ENCODE data around the gene INPP5J.
A peak's percentile ranks its signal among the peaks of the same experiment; 100 is the strongest.
"Not testable (repeated sequence)": the region's sequence is repeated elsewhere in the genome, so short reads cannot be mapped to it uniquely, and the experiment has no call there.

The INPP5J gene

DNA sequence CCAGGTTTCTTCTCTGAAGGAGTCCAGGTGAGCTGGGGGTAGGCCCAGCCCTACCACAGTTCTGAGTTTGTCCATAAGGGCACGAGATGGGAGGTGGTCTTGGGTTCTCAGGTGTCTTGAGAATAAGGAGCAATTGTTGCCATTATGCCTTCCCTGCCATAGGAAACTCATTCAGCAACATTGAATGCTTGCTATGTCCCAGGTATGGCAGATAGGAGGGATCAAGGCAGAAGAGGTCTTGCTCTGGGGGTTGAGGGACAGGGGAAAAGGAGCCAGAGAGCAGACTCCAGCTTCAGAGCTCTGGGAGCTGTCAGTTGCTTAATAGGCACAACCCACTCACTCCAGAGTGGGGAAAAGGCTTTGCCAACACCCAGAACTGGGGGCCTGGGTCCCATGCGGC lies 19.7 kb upstream of the INPP5J start:
- Histone ChIP-seq H3K27me3 (ENCODE audit: control insufficient read depth in 1 of 2, insufficient read depth in 2 of 2, low read length in 2 of 2) (no peaks in the 10 kb centered on the region), H3K9me3 (ENCODE audit: control insufficient read depth in 1 of 2, low read length in 2 of 2) (no peaks in the 10 kb centered on the region), H3K36me3 (ENCODE audit: control insufficient read depth in 1 of 2, insufficient read depth in 2 of 2, low read length in 2 of 2) (peaks cover 11 to 48% of the 10 kb centered on the region in 2 donors), H3K9ac (ENCODE audit: low read depth in 1 of 2, low read length in 2 of 2) (peak overlapping the region in 1 of 2 donors; percentile 13), H3K4me1 (ENCODE audit: control insufficient read depth in 1 of 2, insufficient read depth in 2 of 2, low read length in 2 of 2) (peaks cover 18 to 25% of the 10 kb centered on the region in 2 donors), H3K27ac (ENCODE audit: low read depth, low read length) (peak overlapping the region; percentile 17), H3K4me3 (ENCODE audit: low read depth in 1 of 2, low read length in 2 of 2) (no peak overlapping the region)

DNA sequence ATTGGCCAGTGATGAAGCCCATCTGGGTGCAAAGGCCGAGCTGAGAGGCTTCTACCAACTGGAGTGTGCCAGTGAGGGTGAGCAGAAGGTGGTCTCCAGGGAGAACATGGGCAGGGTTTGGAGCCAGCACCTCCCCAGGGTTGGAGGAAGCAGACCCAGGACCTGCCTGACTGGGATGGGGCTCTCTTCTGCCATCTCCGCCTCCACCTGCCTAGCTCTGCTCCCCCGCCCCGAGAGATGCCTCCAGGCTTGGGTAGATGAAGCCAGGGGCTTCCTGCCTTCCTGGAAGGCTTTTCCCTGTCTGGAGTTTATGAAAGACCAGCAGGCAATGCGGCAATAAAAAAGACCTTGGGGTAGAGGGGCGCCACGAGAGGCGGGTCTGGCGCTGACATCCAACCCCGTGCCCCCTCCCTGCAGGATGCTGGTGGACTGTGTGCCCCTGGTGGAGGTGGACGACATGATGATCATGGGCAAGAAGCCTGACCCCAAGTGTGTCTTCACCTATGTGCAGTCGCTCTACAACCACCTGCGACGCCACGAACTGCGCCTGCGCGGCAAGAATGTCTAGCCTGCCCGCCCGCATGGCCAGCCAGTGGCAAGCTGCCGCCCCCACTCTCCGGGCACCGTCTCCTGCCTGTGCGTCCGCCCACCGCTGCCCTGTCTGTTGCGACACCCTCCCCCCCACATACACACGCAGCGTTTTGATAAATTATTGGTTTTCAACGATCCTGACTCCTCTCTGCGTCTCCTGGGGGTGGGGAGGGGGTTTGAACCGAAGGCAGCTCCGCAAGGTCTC lies 18.7 kb upstream of the INPP5J start:
- Histone ChIP-seq H3K36me3 (ENCODE audit: control insufficient read depth in 1 of 2, insufficient read depth in 2 of 2, low read length in 2 of 2) (peaks cover 11 to 42% of the 10 kb centered on the region in 2 donors), H3K4me3 (ENCODE audit: low read depth in 1 of 2, low read length in 2 of 2) (no peak overlapping the region), H3K27me3 (ENCODE audit: control insufficient read depth in 1 of 2, insufficient read depth in 2 of 2, low read length in 2 of 2) (no peaks in the 10 kb centered on the region), H3K9ac (ENCODE audit: low read depth in 1 of 2, low read length in 2 of 2) (no peak overlapping the region), H3K9me3 (ENCODE audit: control insufficient read depth in 1 of 2, low read length in 2 of 2) (no peaks in the 10 kb centered on the region), H3K27ac (ENCODE audit: low read depth, low read length) (no peak overlapping the region), H3K4me1 (ENCODE audit: control insufficient read depth in 1 of 2, insufficient read depth in 2 of 2, low read length in 2 of 2) (peaks cover 13 to 20% of the 10 kb centered on the region in 2 donors)

DNA sequence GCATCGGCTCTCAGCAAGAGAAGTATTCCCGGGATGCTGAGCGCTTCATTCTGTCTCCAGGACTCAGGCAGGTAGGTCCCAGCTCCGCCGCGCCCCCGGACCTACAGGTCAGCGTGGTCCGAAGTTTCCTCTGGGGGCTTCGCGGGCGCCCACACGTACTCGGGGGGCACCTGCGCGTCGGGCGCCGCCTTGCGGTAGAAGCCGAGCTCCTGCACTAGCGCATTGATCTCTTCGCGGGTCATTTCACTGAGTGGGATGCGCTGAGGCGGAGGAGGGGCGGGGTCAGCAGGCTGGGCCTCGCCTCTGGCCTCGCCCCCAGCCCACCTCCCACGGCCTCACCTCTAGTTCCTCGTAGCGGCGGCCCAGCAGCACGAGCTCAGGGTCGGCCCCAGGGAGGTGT lies 17.9 kb upstream of the INPP5J start:
- Histone ChIP-seq H3K27ac (ENCODE audit: low read depth, low read length) (no peak overlapping the region), H3K4me3 (ENCODE audit: low read depth in 1 of 2, low read length in 2 of 2) (no peak overlapping the region), H3K36me3 (ENCODE audit: control insufficient read depth in 1 of 2, insufficient read depth in 2 of 2, low read length in 2 of 2) (peaks cover 7 to 35% of the 10 kb centered on the region in 2 donors), H3K4me1 (ENCODE audit: control insufficient read depth in 1 of 2, insufficient read depth in 2 of 2, low read length in 2 of 2) (peaks cover 13 to 20% of the 10 kb centered on the region in 2 donors), H3K27me3 (ENCODE audit: control insufficient read depth in 1 of 2, insufficient read depth in 2 of 2, low read length in 2 of 2) (no peaks in the 10 kb centered on the region), H3K9me3 (ENCODE audit: control insufficient read depth in 1 of 2, low read length in 2 of 2) (no peaks in the 10 kb centered on the region), H3K9ac (ENCODE audit: low read depth in 1 of 2, low read length in 2 of 2) (no peak overlapping the region)

DNA sequence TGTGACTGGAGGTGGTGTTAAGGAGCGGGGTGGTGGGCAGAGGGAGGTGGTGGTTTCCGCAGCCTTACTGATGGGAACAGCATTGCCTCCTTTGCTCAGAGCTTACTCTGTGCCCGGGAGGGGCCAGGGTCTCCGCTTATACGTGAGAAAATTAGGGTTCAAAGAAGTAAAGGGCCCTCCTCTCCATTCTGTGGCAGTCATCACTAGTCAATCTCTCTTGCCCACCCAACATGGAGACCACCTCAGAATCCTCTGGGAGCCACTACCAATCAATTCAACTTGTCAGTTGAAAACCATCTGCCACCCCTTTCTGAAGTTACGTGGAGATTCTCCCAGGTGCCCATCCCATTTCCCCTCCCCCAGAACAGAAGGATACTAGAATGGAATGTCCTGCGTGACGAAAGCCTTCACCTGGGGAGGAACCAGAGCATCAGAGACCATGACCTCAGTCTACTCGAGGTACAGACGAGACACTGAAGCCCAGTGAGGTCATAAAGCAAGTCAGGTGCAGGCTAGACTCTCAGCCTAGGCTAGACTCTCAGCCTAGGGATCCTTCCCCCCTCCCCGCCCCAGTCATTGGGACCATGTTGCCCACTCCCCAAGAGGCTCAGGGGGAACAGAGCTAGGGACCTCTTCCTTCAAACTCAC lies 17.4 kb upstream of the INPP5J start:
- H3K36me3 ChIP-seq (ENCODE audit: control insufficient read depth in 1 of 2, insufficient read depth in 2 of 2, low read length in 2 of 2), result peaks cover 6 to 30% of the 10 kb centered on the region in 2 donors
- H3K9me3 ChIP-seq (ENCODE audit: control insufficient read depth in 1 of 2, low read length in 2 of 2), result no peaks in the 10 kb centered on the region
- peak overlapping the region; percentile 66 for H3K9ac ChIP-seq (ENCODE audit: low read depth in 1 of 2, low read length in 2 of 2)
- peaks cover 13 to 20% of the 10 kb centered on the region in 2 donors for H3K4me1 ChIP-seq (ENCODE audit: control insufficient read depth in 1 of 2, insufficient read depth in 2 of 2, low read length in 2 of 2)
- peak overlapping the region in 1 of 2 donors; percentile 76 for H3K4me3 ChIP-seq (ENCODE audit: low read depth in 1 of 2, low read length in 2 of 2)
- H3K27ac ChIP-seq (ENCODE audit: low read depth, low read length), result no peak overlapping the region
- no peaks in the 10 kb centered on the region for H3K27me3 ChIP-seq (ENCODE audit: control insufficient read depth in 1 of 2, insufficient read depth in 2 of 2, low read length in 2 of 2)

DNA sequence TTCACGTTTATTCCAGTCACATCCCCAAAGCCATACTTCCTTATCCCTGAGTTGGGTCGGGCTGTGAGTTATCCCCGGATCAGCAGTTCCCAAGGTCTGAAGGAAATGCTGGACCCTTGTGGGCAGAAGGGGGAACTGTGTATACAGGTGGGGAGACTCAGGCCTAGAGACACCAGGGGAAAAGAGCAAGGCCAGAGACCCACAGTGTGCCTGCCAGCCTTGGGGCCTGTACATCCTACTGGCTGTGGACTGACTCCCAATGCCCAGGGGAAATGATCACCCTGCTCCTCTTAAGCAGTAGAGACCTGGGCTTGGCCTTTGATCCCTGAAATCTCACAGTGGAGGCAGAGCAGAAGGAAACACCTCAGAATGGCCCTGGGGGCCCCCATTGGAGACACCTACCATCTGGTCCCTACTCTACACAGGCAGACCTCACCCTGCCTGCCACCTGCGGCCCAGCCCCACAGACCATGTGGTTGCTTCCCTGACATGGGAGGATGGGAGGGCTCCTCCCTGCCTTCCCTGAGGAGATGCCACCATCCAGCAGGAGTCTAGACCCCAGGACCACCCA lies 16.7 kb upstream of the INPP5J start:
- no peaks in the 10 kb centered on the region for H3K27me3 ChIP-seq (ENCODE audit: control insufficient read depth in 1 of 2, insufficient read depth in 2 of 2, low read length in 2 of 2)
- H3K4me1 ChIP-seq (ENCODE audit: control insufficient read depth in 1 of 2, insufficient read depth in 2 of 2, low read length in 2 of 2), result peaks cover 13 to 20% of the 10 kb centered on the region in 2 donors
- peak overlapping the region; percentile 74 to 76 for H3K4me3 ChIP-seq (ENCODE audit: low read depth in 1 of 2, low read length in 2 of 2)
- H3K9ac ChIP-seq (ENCODE audit: low read depth in 1 of 2, low read length in 2 of 2), result peak overlapping the region; percentile 66
- H3K9me3 ChIP-seq (ENCODE audit: control insufficient read depth in 1 of 2, low read length in 2 of 2), result no peaks in the 10 kb centered on the region
- peak overlapping the region; percentile 91 for H3K27ac ChIP-seq (ENCODE audit: low read depth, low read length)
- H3K36me3 ChIP-seq (ENCODE audit: control insufficient read depth in 1 of 2, insufficient read depth in 2 of 2, low read length in 2 of 2), result peaks cover 6 to 23% of the 10 kb centered on the region in 2 donors

DNA sequence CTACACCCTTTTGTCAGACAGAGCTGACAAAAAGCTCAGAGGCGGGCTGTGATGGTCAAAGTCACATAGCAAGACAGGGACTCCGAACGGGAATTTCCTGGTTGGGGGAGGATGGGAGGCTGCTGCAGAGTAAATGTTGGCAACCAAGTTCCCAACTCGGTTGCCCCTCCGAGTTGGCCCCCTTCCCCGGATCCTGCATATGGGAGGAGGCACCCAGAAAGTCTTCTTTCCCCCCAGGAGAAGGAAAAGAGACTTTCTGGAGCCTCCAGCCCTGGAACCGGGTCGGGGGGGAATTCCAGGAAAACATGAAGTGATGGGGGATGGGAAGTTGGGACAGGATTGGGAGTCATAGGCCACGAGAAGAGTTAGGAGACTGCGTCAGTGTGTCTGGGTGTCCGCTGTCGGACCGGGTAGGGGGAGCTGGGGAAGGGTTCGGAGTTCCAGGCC lies 16.0 kb upstream of the INPP5J start:
- Histone ChIP-seq H3K27me3 (ENCODE audit: control insufficient read depth in 1 of 2, insufficient read depth in 2 of 2, low read length in 2 of 2) (no peaks in the 10 kb centered on the region), H3K4me1 (ENCODE audit: control insufficient read depth in 1 of 2, insufficient read depth in 2 of 2, low read length in 2 of 2) (peaks cover 13 to 20% of the 10 kb centered on the region in 2 donors), H3K27ac (ENCODE audit: low read depth, low read length) (peak overlapping the region; percentile 91), H3K4me3 (ENCODE audit: low read depth in 1 of 2, low read length in 2 of 2) (peak overlapping the region; percentile 74 to 76), H3K36me3 (ENCODE audit: control insufficient read depth in 1 of 2, insufficient read depth in 2 of 2, low read length in 2 of 2) (peaks cover 5 to 18% of the 10 kb centered on the region in 2 donors), H3K9ac (ENCODE audit: low read depth in 1 of 2, low read length in 2 of 2) (peak overlapping the region; percentile 66), H3K9me3 (ENCODE audit: control insufficient read depth in 1 of 2, low read length in 2 of 2) (no peaks in the 10 kb centered on the region)

DNA sequence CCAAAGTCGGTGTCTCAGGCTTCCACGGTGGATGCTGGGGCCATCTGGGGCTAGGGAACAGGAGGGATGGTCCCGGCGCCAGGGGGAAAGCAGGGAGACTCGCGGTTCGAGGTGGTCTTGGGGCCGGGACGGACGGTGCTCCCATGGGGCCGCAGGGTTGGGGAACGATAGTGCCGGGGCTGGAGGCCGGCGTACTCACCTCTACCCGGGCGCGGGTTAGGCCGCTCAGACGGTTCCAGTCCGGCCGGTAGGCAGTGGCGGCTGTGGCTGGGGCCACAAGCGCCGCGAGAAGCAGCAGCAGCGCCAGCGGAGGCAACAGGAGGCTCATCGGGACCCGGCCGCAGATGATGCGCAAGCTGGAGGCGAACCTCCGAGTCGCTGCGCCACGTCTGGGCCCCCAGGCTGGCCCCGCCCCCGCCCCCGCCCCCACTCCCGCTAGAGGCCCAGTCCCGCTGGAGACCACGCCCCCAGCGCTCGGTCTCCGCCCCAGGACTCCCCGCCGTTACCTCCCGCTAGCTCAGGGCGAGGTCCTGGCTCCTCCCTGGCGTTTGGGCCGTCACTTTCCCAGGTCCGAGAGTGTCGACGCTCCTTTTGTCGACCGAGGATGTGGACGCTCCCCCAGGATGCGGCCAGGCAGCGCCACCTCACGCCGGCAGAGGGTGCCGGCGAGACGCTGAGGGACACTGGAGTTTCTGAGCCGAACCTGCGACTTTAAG lies 15.4 kb upstream of the INPP5J start, which contains the start of gene SELENOM:
Gene SELENOM, minus strand, starts transcription at position 391 of the 716 bp plus-strand sequence. Its CDS starts 63 bp downstream, at position 328.
- H3K4me3 ChIP-seq (ENCODE audit: low read depth in 1 of 2, low read length in 2 of 2), result peak within 1 kb of the TSS; percentile 74 to 76
- peak within 1 kb of the TSS; percentile 66 for H3K9ac ChIP-seq (ENCODE audit: low read depth in 1 of 2, low read length in 2 of 2)
- H3K4me1 ChIP-seq (ENCODE audit: control insufficient read depth in 1 of 2, insufficient read depth in 2 of 2, low read length in 2 of 2), result peaks cover 13 to 20% of the 10 kb centered on the region in 2 donors
- no peaks in the 10 kb centered on the region for H3K9me3 ChIP-seq (ENCODE audit: control insufficient read depth in 1 of 2, low read length in 2 of 2)
- peak within 1 kb of the TSS; percentile 91 for H3K27ac ChIP-seq (ENCODE audit: low read depth, low read length)
- no peaks in the 10 kb centered on the region for H3K27me3 ChIP-seq (ENCODE audit: control insufficient read depth in 1 of 2, insufficient read depth in 2 of 2, low read length in 2 of 2)
- H3K36me3 ChIP-seq (ENCODE audit: control insufficient read depth in 1 of 2, insufficient read depth in 2 of 2, low read length in 2 of 2), result peaks cover 0 to 13% of the 10 kb centered on the region in 2 donors

DNA sequence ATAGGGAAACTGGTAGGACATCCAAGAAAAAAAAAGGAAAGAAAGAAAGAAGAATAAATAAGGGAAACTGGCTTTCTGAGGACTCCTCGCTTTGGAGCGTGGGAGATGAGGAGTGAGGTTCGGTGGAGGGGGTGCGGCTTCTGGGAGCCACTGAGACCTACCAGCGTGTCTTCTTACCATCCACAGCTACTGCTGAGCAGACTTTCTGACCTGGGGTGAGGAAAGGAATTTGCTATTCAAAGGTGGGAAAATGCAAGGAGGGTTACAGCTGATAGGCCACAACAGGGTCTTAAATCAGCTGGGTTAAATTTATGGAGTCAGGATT lies 14.9 kb upstream of the INPP5J start:
- Histone ChIP-seq H3K36me3 (ENCODE audit: control insufficient read depth in 1 of 2, insufficient read depth in 2 of 2, low read length in 2 of 2) (peaks cover 0 to 8% of the 10 kb centered on the region in 2 donors), H3K4me1 (ENCODE audit: control insufficient read depth in 1 of 2, insufficient read depth in 2 of 2, low read length in 2 of 2) (peaks cover 13 to 20% of the 10 kb centered on the region in 2 donors), H3K27ac (ENCODE audit: low read depth, low read length) (no peak overlapping the region), H3K9ac (ENCODE audit: low read depth in 1 of 2, low read length in 2 of 2) (peak overlapping the region; percentile 21 to 56), H3K9me3 (ENCODE audit: control insufficient read depth in 1 of 2, low read length in 2 of 2) (no peaks in the 10 kb centered on the region), H3K27me3 (ENCODE audit: control insufficient read depth in 1 of 2, insufficient read depth in 2 of 2, low read length in 2 of 2) (no peaks in the 10 kb centered on the region), H3K4me3 (ENCODE audit: low read depth in 1 of 2, low read length in 2 of 2) (peak overlapping the region; percentile 52 to 60)

DNA sequence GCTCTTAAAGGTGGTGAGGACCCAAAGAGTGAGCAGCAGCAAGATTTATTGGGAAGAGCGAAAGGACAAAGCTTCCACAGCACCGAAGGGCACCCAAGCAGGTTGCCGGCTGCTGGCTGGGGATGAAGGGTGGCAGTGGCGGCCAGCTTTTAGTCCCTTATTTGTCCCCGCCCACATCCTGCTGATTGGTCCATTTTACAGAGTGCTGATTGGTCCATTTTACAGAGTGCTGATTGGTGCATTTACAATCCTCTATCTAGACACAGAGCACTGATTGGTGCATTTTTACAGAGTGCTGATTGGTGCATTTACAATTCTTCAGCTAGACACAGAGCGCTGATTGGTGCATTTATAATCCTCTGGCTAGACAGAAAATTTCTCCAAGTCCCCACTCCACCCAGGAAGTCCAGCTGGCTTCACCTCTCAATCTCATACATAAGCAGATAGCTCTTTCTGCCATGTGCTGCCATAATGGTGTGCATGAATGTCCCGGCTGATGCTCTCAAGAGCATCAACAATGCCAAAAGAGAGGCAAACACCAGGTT lies 10.1 kb upstream of the INPP5J start:
- not testable (repeated sequence) for H3K9ac ChIP-seq (ENCODE audit: low read depth in 1 of 2, low read length in 2 of 2); H3K9me3 ChIP-seq (ENCODE audit: control insufficient read depth in 1 of 2, low read length in 2 of 2); H3K4me3 ChIP-seq (ENCODE audit: low read depth in 1 of 2, low read length in 2 of 2); H3K36me3 ChIP-seq (ENCODE audit: control insufficient read depth in 1 of 2, insufficient read depth in 2 of 2, low read length in 2 of 2); H3K4me1 ChIP-seq (ENCODE audit: control insufficient read depth in 1 of 2, insufficient read depth in 2 of 2, low read length in 2 of 2); H3K27me3 ChIP-seq (ENCODE audit: control insufficient read depth in 1 of 2, insufficient read depth in 2 of 2, low read length in 2 of 2); H3K27ac ChIP-seq (ENCODE audit: low read depth, low read length)

Measured in duodenal mucosa (tissue), 2 donors.